ENCODE data around the gene TOR3A. TPM values are rescaled to one million over a fixed set of nuclear protein-coding genes. Genes with fewer than 3 reads are reported as not detected.
"Not testable (repeated sequence)": the region's sequence is repeated elsewhere in the genome, so short reads cannot be mapped to it uniquely, and the experiment has no call there.

Gene TOR3A
- total RNA-seq, 2 donors from 2014 or later: 37.4 to 69.2 TPM

DNA sequence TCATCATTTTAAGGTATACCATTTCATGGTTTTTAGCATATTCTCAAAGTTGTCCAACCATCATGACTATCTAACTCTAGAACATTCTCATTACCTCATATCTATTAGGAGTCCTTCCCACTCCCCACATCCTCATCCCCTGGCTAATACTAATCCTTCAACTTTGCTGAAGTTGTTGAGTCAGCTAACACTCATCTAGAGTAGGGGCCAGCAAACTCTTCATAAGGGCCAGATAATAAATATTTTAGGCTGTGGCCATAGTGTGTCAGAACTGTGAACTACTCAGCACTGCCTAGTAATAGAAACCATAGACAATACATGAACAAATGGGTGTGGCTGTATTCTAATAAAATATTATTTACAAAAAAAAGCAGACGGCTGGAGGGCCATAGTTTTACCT is 43.0 kb downstream of the TOR3A start:
- H3K4me3 ChIP-seq: no peak overlapping the region
- H3K27ac ChIP-seq: peak overlapping the region in 1 of 2 donors; percentile 13
- H3K36me3 ChIP-seq: peaks cover 4% of the 10 kb centered on the region
- peaks cover 26 to 38% of the 10 kb centered on the region in 2 donors for H3K4me1 ChIP-seq (ENCODE audit: control insufficient read depth in 1 of 2, low read depth in 2 of 2)
- no peaks in the 10 kb centered on the region for H3K27me3 ChIP-seq (replicated peaks; ENCODE audit: insufficient read depth)
- ATAC-seq (ENCODE audit: insufficient number of reproducible peaks, low FRiP score, low read depth): no peak
- DNase-seq (ENCODE audit: low spot score): no peak
- H3K9me3 ChIP-seq: no peaks in the 10 kb centered on the region
- TF ChIP-seq, protein P1, sequence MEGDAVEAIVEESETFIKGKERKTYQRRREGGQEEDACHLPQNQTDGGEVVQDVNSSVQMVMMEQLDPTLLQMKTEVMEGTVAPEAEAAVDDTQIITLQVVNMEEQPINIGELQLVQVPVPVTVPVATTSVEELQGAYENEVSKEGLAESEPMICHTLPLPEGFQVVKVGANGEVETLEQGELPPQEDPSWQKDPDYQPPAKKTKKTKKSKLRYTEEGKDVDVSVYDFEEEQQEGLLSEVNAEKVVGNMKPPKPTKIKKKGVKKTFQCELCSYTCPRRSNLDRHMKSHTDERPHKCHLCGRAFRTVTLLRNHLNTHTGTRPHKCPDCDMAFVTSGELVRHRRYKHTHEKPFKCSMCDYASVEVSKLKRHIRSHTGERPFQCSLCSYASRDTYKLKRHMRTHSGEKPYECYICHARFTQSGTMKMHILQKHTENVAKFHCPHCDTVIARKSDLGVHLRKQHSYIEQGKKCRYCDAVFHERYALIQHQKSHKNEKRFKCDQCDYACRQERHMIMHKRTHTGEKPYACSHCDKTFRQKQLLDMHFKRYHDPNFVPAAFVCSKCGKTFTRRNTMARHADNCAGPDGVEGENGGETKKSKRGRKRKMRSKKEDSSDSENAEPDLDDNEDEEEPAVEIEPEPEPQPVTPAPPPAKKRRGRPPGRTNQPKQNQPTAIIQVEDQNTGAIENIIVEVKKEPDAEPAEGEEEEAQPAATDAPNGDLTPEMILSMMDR (IDR thresholded peaks at IDR 0.05): no peak

DNA sequence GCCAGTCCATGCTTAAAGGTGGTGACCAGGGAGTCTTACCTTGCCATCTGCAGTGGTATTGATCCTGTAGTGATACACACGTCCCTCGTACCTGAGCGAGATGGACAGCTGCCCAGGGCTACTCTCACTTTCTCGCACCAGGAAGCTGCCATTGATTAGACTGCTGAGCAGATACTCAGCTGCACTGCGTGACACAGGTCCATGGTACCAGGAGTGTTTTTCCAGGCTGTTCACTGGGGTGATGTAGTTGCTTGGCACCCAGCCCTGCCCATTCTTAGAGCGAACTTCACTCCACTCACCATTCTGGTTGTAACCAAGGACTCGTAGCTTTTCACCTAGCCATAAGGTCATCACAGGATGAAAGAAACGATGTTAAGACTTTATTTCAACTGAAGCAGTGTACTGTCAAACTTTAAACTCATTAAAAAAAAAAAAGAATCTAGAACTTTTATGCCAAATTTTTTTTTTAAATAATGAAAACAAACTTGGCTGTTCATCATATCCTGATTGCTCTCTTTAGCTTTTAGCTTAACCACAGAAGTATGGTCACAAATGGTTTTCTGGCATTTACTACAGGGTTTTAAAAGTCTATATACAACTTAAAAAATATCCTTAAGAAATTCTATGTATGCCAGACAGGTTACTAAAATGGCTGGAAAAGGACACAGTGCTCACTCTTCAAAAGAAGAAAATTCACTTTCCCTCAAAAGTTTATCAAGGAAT is 44.6 kb downstream of the TOR3A start:
- TF ChIP-seq, protein P1 (IDR thresholded peaks at IDR 0.05): no peak
- Histone ChIP-seq H3K36me3 (peaks cover 4% of the 10 kb centered on the region), H3K27ac (peak overlapping the region; percentile 60 to 91), H3K9me3 (no peaks in the 10 kb centered on the region), H3K4me3 (peak overlapping the region; percentile 22), H3K27me3 (replicated peaks; ENCODE audit: insufficient read depth) (no peaks in the 10 kb centered on the region), H3K4me1 (ENCODE audit: control insufficient read depth in 1 of 2, low read depth in 2 of 2) (peaks cover 27 to 32% of the 10 kb centered on the region in 2 donors)
- peak; percentile 38 for DNase-seq (ENCODE audit: low spot score)
- ATAC-seq (ENCODE audit: insufficient number of reproducible peaks, low FRiP score, low read depth): peak; percentile 71

DNA sequence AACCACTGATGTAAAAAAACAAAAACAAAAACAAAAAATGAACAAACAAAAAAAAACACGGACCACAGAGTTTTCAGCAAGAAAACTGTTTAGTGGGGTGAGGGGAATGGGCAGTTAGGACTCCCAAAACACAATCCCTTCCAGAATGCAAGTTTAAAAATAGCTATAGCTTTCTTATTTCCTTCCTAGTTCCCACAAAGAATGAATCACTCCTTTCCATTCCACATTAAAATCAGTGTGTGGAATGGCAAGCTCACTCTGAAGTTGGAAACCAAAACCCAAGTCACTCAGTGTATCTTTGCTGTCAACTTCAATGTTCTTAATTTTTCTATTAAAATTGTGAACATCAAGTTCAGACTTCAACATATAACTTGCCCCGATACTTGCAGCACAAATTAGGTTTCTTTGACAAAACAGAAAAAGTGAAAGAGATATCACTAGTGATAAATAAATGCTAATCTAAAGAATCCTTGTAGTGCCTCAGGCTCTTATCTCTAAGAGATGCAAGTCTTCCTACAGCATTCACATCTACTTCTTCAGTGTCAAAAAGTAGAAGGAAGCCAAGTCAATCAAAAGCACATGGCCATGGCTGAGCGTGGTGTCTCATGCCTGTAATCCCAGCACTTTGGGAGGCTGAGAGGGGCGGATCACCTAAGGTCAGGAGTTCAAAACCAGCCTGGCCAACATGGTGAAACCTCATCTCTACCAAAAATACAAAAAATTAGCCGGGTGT is 45.5 kb downstream of the TOR3A start:
- Histone ChIP-seq H3K36me3 (peaks cover 4% of the 10 kb centered on the region), H3K4me3 (peak overlapping the region; percentile 22), H3K4me1 (ENCODE audit: control insufficient read depth in 1 of 2, low read depth in 2 of 2) (peaks cover 27 to 30% of the 10 kb centered on the region in 2 donors), H3K27me3 (replicated peaks; ENCODE audit: insufficient read depth) (no peaks in the 10 kb centered on the region), H3K27ac (peak overlapping the region; percentile 60 to 91), H3K9me3 (no peaks in the 10 kb centered on the region)
- ATAC-seq (ENCODE audit: insufficient number of reproducible peaks, low FRiP score, low read depth) (peak; percentile 68), DNase-seq (ENCODE audit: low spot score) (no peak)
- TF ChIP-seq, protein P1 (IDR thresholded peaks at IDR 0.05): no peak

DNA sequence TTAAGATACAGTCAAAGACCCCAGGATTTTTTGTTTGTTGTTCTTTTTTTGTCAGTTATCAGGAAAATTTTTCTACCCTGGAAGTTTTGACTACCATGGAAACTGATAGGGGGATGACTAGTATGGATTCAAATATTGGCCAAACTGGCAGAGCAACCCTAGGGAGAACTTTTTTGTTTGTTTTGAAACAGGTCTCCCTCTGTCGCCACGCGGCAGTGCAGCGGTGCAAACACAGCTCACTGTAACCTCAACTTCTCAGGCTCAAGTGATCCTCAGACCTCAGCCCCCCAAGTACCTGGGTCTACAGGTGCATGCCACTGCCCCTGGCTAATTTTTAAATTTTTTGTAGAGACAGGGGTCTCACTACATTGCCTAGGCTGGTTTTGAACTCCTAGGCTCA is 46.6 kb downstream of the TOR3A start:
- TF ChIP-seq, protein P1 (IDR thresholded peaks at IDR 0.05): no peak
- no peaks in the 10 kb centered on the region for H3K27me3 ChIP-seq (replicated peaks; ENCODE audit: insufficient read depth)
- H3K9me3 ChIP-seq: no peaks in the 10 kb centered on the region
- ATAC-seq (ENCODE audit: insufficient number of reproducible peaks, low FRiP score, low read depth) (no peak), DNase-seq (ENCODE audit: low spot score) (no peak)
- peak overlapping the region; percentile 6 to 91 for H3K27ac ChIP-seq
- peaks cover 27 to 30% of the 10 kb centered on the region in 2 donors for H3K4me1 ChIP-seq (ENCODE audit: control insufficient read depth in 1 of 2, low read depth in 2 of 2)
- peaks cover 4% of the 10 kb centered on the region for H3K36me3 ChIP-seq
- H3K4me3 ChIP-seq: no peak overlapping the region

DNA sequence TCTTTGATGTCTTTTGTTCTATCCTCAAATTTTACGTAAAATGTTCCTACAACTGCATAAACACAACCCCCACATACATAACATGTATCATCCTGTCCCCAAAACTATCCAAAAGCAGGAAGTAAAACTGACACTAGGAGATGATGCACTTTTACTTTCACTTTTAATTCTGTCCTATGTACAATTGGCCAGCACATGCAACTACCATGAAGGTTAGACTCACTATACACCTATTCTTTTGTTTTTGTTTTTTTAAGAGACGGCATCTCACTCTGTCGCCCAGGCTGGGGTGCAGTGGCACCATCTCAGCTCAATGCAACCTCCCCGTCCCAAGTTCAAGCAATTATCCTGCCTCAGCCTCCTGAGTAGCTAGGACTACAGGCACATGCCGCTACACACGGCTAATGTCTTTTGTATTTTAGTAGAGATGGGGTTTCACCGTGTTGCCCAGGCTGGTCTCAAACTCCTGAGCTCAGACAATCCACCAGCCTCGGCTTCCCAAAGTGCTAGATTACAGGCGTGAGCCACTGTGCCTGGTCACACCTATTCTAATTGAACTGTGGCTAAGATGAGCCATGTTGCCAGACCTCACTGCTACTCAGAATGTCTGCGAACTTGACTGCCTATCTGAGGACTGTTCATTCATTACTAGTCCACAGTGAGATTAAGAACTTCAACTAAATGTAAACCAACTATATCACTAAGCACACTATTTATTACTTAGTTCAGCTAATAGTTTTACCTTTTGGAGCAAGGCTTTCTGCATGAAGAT is 48.0 kb downstream of the TOR3A start:
- H3K4me3 ChIP-seq: peak overlapping the region; percentile 55

DNA sequence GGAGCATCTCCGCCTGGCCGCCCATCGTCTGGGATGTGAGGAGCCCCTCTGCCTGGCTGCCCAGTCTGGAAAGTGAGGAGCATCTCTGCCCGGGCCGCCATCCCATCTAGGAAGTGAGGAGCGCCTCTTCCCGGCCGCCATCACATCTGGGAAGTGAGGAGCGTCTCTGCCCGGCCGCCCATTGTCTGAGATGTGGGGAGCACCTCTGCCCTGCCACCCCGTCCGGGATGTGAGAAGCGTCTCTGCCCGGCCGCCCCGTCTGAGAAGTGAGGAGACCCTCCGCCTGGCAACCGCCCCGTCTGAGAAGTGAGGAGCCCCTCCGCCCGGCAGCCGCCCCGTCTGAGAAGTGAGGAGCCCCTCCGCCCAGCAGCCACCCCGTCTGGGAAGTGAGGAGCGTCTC is 53.3 kb downstream of the TOR3A start:
- not testable (repeated sequence) for H3K9me3 ChIP-seq; H3K36me3 ChIP-seq; H3K27ac ChIP-seq; H3K4me3 ChIP-seq; H3K4me1 ChIP-seq (ENCODE audit: control insufficient read depth in 1 of 2, low read depth in 2 of 2); ATAC-seq (ENCODE audit: insufficient number of reproducible peaks, low FRiP score, low read depth); H3K27me3 ChIP-seq (replicated peaks; ENCODE audit: insufficient read depth); DNase-seq (ENCODE audit: low spot score)

More for the DNA sequence above, 48.0 kb downstream of the TOR3A start:
- H3K36me3 ChIP-seq: no peaks in the 10 kb centered on the region
- H3K9me3 ChIP-seq: no peaks in the 10 kb centered on the region
- no peak for ATAC-seq (ENCODE audit: insufficient number of reproducible peaks, low FRiP score, low read depth)
- no peaks in the 10 kb centered on the region for H3K27me3 ChIP-seq (replicated peaks; ENCODE audit: insufficient read depth)
- H3K4me1 ChIP-seq (ENCODE audit: control insufficient read depth in 1 of 2, low read depth in 2 of 2): peaks cover 27 to 30% of the 10 kb centered on the region in 2 donors
- TF ChIP-seq, protein P1 (IDR thresholded peaks at IDR 0.05): no peak
- H3K27ac ChIP-seq: peak overlapping the region; percentile 4 to 28
- no peak for DNase-seq (ENCODE audit: low spot score)

DNA sequence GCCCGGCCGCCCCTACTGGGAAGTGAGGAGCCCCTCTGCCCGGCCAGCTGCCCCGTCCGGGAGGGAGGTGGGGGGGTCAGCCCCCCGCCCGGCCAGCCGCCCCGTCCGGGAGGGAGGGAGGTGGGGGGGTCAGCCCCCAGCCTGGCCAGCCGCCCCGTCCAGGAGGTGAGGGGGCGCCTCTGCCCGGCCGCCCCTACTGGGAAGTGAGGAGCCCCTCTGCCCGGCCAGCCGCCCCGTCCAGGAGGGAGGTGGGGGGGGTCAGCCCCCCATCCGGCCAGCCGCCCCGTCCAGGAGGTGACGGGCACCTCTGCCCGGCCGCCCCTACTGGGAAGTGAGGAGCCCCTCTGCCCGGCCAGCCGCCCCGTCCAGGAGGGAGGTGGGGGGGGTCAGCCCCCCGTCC is 53.8 kb downstream of the TOR3A start:
- H3K9me3 ChIP-seq; ATAC-seq (ENCODE audit: insufficient number of reproducible peaks, low FRiP score, low read depth); H3K27me3 ChIP-seq (replicated peaks; ENCODE audit: insufficient read depth); H3K4me3 ChIP-seq; H3K27ac ChIP-seq; H3K36me3 ChIP-seq; DNase-seq (ENCODE audit: low spot score): not testable (repeated sequence)
- peaks cover 9 to 10% of the 10 kb centered on the region in 2 donors for H3K4me1 ChIP-seq (ENCODE audit: control insufficient read depth in 1 of 2, low read depth in 2 of 2)

All from thoracic aorta (tissue), 2 donors.